Peyer's patch (tissue), 4 donors: Measurements from ENCODE around the gene NAA38.

Source experiments
- POLR2A ChIP-seq, 2 donors: fragments of 450-650 bp; IDR thresholded peaks; one replicate each; pipeline ENCODE4 v1.5.1; 2017; ENCODE audit warnings: antibody characterized with exemption in 2 of 2, mild to moderate bottlenecking in 2 of 2, moderate library complexity in 2 of 2
- TF ChIP-seq, protein P1 (sequence below), 6 experiments: fragments of 450-650 bp in 4 of 6; fragments of 200-600 bp in 2 of 6; sonication (generic) in 1 of 6; IDR thresholded peaks; one replicate each; pipeline ENCODE4 v1.5.1; 2017 to 2019; ENCODE audit warnings: antibody characterized with exemption in 6 of 6, mild to moderate bottlenecking in 3 of 6, moderate library complexity in 1 of 6

DNA sequence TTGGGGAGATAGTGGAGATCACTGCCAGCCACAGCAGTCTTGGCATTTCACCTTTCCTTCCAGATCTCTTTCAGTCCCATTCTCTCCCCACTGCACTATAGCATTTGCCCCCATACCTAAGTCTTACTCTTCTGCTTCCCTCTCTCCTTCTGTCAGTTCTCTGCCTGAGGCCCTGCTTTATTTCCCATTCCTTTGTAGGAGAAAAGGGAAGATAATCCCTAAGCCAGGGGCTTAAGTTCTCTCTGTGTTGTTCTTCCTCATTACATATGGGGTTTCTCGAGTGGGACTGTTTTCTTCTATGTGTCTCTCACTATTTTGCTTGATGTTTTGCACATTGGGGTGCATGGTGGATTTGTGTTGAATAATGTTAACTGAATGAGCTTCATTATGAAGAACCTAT is 16.9 kb downstream of the NAA38 start:
- TF ChIP-seq, protein P1, sequence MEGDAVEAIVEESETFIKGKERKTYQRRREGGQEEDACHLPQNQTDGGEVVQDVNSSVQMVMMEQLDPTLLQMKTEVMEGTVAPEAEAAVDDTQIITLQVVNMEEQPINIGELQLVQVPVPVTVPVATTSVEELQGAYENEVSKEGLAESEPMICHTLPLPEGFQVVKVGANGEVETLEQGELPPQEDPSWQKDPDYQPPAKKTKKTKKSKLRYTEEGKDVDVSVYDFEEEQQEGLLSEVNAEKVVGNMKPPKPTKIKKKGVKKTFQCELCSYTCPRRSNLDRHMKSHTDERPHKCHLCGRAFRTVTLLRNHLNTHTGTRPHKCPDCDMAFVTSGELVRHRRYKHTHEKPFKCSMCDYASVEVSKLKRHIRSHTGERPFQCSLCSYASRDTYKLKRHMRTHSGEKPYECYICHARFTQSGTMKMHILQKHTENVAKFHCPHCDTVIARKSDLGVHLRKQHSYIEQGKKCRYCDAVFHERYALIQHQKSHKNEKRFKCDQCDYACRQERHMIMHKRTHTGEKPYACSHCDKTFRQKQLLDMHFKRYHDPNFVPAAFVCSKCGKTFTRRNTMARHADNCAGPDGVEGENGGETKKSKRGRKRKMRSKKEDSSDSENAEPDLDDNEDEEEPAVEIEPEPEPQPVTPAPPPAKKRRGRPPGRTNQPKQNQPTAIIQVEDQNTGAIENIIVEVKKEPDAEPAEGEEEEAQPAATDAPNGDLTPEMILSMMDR (IDR thresholded peaks at IDR 0.05), result no peak
- no peak for TF ChIP-seq POLR2A (IDR thresholded peaks at IDR 0.05)
